Subcutaneous abdominal adipose tissue (tissue), 5 donors: Measurements from ENCODE around the gene SPEN.

Experiments
- H3K27ac ChIP-seq: one replicate; pipeline ENCODE4 v1.7.0; 2013; ENCODE audit warnings: low read depth, mild to moderate bottlenecking, inconsistent platforms, low read length, moderate library complexity
- H3K27me3 ChIP-seq, 5 donors: one replicate each; pipeline ENCODE4 v1.7.0; 2013; ENCODE audit warnings: low read length in 5 of 5, inconsistent platforms in 1 of 5; ENCODE audit not compliant: control insufficient read depth in 5 of 5, insufficient read depth in 4 of 5
- H3K36me3 ChIP-seq, 5 donors: one replicate each; pipeline ENCODE4 v1.7.0; 2013; ENCODE audit warnings: low read length in 5 of 5; ENCODE audit not compliant: control insufficient read depth in 5 of 5, insufficient read depth in 5 of 5
- H3K4me1 ChIP-seq, 5 donors: one replicate each; pipeline ENCODE4 v1.7.0; 2013; ENCODE audit warnings: low read length in 5 of 5, mild to moderate bottlenecking in 3 of 5, moderate library complexity in 1 of 5; ENCODE audit not compliant: control insufficient read depth in 5 of 5, insufficient read depth in 5 of 5
- H3K4me3 ChIP-seq, 5 donors: one replicate each; pipeline ENCODE4 v1.7.0; 2013; ENCODE audit warnings: low read length in 5 of 5, low read depth in 1 of 5
- H3K9ac ChIP-seq, 5 donors: one replicate each; pipeline ENCODE4 v1.7.0; 2013; ENCODE audit warnings: low read length in 5 of 5, mild to moderate bottlenecking in 4 of 5, moderate library complexity in 3 of 5
- H3K9me3 ChIP-seq, 5 donors: one replicate each; pipeline ENCODE4 v1.7.0; 2013; ENCODE audit warnings: low read length in 5 of 5; ENCODE audit not compliant: control insufficient read depth in 5 of 5
- donor health status: healthy.
- donor health status: healthy.
- donor health status: healthy.
- donor health status: healthy.
- donor health status: healthy.

The SPEN gene, protein sequence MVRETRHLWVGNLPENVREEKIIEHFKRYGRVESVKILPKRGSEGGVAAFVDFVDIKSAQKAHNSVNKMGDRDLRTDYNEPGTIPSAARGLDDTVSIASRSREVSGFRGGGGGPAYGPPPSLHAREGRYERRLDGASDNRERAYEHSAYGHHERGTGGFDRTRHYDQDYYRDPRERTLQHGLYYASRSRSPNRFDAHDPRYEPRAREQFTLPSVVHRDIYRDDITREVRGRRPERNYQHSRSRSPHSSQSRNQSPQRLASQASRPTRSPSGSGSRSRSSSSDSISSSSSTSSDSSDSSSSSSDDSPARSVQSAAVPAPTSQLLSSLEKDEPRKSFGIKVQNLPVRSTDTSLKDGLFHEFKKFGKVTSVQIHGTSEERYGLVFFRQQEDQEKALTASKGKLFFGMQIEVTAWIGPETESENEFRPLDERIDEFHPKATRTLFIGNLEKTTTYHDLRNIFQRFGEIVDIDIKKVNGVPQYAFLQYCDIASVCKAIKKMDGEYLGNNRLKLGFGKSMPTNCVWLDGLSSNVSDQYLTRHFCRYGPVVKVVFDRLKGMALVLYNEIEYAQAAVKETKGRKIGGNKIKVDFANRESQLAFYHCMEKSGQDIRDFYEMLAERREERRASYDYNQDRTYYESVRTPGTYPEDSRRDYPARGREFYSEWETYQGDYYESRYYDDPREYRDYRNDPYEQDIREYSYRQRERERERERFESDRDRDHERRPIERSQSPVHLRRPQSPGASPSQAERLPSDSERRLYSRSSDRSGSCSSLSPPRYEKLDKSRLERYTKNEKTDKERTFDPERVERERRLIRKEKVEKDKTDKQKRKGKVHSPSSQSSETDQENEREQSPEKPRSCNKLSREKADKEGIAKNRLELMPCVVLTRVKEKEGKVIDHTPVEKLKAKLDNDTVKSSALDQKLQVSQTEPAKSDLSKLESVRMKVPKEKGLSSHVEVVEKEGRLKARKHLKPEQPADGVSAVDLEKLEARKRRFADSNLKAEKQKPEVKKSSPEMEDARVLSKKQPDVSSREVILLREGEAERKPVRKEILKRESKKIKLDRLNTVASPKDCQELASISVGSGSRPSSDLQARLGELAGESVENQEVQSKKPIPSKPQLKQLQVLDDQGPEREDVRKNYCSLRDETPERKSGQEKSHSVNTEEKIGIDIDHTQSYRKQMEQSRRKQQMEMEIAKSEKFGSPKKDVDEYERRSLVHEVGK (N-terminal part only)

DNA sequence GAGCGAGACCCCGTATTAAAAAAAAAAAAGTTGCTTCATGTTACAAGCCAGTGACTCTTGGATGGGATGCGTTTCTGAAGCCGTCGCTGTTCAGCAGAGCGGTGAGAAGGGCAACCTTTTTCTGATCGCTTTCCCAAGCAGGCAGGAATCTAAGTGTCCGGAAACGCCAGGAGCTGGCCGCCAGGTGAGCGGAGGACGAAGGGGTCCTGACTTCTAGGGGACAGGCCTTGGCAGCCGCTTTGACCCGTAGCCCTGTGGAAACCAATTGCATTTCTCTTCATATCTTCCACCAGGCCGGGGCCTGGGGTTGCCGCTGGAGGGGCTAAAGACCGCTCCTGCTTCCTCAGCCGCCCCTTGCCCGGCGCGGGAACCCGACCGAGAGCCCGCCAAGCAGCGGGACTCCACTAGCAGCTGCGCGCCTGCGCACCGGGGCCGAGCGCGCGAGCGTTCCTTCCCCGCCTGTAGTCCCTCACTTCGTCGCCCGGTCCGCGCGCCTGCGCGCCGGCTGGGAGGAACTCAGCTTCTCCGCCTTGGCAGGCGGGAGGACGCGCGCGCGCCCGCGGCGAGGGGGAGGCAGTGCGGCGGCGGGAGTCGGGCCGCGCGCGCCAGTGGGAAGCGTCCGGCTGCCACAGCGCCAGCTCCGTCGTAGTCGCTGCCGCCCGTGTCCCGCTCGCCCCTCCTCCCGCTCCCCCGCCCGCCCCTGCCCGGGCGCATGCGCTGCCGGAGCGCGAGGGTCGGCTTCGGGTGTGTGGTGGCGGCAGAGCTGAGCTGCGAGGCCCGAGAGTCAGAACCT, at the start of gene SPEN:
Gene SPEN (plus strand): TSS at position 608 of the 793 bp plus-strand sequence. CDS start 361 bp downstream, outside the sequence.
- no peaks in the 10 kb centered on the region for H3K36me3 ChIP-seq
- H3K4me3 ChIP-seq, result peak within 1 kb of the TSS; percentile 83 to 98 (median 95)
- peak within 1 kb of the TSS; percentile 78 to 97 (median 94) for H3K9ac ChIP-seq
- H3K9me3 ChIP-seq, result no peaks in the 10 kb centered on the region
- peak within 1 kb of the TSS; percentile 95 for H3K27ac ChIP-seq
- no peaks in the 10 kb centered on the region for H3K27me3 ChIP-seq
- H3K4me1 ChIP-seq, result peaks cover 2 to 45% (median 44%) of the 10 kb centered on the region in 5 donors

DNA sequence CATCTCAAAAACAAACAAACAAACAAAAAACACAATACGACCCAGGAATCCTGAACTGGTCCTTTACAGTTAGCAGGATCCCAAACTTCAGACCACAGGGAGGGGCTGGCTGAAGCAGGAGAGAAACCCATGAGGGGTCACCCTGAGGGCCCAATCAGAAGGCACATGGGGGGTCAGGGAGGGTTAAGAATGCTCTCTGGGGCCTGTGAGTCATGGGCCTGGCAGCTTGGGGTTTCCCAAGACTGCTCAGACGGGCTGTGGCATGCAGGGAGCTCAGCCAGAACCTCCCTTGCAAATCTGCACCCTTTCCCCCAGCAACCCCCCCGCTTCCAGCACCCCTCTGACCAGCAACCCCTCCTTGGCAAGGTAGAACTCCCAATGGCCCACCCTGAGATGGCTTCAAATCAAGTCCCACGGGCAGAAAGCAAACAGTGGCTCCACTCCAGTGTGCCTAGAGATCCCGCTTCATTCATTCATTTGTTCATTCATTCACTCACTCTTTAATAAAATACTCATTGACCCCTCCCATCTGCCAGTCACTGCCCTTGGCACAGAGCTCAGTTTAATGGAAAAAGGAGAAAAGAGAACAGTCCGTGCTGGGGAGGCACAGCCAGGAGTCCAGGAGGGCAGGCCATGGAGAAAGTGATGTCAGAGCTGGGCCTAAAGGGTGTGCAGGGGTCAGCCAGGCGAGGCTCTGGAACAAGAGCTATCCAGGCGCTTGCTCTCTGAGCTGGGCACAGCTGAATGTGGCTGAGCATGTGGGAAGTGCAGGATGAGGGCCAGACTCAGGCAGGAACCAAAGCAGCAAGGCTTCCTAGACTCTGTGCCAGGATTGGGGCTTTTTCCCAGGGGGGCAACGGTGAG, 48.3 kb upstream of the SPEN start:
- no peaks in the 10 kb centered on the region for H3K27me3 ChIP-seq
- H3K4me3 ChIP-seq, result peak overlapping the region in 1 of 5 donors; percentile 13
- peak overlapping the region; percentile 39 to 83 (median 63) for H3K9ac ChIP-seq
- H3K36me3 ChIP-seq, result no peaks in the 10 kb centered on the region
- H3K27ac ChIP-seq, result peak overlapping the region; percentile 96
- no peaks in the 10 kb centered on the region for H3K9me3 ChIP-seq
- peaks cover 19 to 36% (median 27%) of the 10 kb centered on the region in 5 donors for H3K4me1 ChIP-seq

DNA sequence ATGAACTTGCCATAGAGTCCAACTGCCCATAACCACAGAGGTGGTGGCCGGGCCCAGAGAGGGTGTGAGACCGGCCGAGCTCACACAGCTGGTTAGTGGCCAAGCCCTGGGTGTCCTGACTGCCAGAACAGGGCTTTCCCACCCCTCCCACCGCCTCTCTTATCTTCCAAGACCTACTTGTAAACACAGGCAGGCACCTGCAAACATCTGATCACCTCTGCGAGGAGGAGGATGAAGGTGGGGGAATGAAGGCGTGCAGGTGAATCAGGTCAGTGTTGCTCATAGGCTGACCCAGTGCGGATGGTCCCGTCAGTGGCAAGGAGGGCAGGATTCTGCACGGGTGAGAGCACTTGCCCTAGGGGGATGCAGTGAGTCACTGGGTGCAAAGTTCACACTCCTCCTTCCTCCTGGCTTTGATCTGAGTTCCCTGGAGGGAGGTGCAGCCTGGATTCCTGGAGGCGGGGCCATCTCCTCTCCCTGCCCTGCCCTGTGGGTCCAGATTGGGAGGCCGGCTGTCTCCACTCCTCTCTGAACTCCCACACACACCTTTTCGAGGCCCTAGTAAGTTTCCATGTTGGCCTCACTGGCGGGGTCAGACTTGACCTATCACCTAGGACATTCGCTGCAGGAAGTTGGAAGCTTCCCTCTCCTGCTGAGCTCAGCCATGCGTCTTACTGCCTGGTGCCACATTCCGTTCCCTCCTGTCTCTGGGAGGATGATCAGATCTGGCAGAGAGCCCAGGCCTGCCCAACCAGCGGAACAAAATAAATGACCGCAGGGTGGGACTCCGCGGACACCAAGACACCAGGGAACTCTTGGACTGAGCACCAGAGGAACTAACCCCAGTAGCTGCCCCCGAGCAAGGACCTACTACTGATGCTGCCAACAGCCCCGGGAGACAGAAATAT, 47.3 kb upstream of the SPEN start:
- Histone ChIP-seq H3K36me3 (no peaks in the 10 kb centered on the region), H3K4me1 (peaks cover 19 to 36% (median 27%) of the 10 kb centered on the region in 5 donors), H3K27ac (peak overlapping the region; percentile 96), H3K9me3 (no peaks in the 10 kb centered on the region), H3K27me3 (no peaks in the 10 kb centered on the region), H3K4me3 (peak overlapping the region in 2 of 5 donors; percentile 13 to 16), H3K9ac (peak overlapping the region; percentile 42 to 83 (median 63))

DNA sequence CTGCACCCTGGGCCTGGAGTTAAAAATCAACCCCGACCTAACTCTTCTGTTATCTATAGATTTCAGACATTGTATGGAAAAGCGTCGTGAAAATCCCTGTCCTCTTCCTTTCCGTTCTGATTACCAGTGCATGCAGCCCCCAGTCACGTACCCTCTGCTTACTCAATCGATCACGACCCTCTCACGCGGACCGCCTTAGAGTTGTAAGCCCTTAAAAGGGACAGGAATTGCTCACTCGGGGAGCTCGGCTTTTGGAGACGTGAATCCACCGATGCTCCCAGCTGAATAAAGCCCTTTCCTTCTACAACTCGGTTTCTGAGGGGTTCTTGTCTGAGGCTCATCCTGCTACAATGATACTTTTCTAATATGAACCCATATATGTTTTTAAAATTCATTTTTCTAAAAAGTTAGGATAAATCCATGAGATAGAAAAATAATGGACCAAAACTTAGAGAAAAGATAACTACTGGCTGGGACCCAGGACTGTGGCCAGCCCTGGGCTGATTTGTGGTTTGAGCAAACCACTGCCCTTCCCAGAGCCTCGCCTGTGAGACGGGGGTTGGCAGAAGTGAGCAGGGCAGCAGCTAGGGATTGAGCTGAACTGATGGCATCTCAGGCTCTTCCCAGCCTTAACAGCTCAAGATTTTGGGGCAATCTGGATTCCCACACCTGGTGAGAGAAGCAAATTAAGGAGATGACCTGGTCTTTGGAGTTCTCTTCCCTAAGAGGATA, 45.1 kb upstream of the SPEN start:
- no peaks in the 10 kb centered on the region for H3K9me3 ChIP-seq
- H3K4me1 ChIP-seq, result peaks cover 16 to 30% (median 27%) of the 10 kb centered on the region in 5 donors
- H3K27ac ChIP-seq, result peak overlapping the region; percentile 46

DNA sequence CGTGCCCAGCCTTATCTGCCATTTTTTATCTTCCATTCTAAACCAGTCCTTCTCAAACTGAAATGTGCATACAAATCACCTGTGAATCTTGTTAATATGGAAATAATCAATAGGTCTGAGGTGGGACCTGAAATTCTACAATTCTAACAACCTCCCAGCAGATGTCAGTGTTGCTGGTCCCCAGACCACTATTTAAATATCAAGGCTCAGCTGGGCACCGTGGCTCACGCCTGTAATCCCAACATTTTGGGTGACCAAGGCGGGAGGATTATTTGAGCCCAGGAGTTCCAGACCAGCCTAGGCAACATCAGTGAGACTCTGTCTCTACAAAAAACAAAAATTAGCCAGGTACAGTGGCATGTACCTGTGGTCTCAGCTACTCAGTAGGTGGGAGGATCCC, 44.1 kb upstream of the SPEN start:
- Histone ChIP-seq H3K4me3 (no peak overlapping the region), H3K36me3 (no peaks in the 10 kb centered on the region), H3K4me1 (peaks cover 16 to 26% (median 23%) of the 10 kb centered on the region in 5 donors), H3K27ac (no peak overlapping the region), H3K9me3 (no peaks in the 10 kb centered on the region), H3K27me3 (no peaks in the 10 kb centered on the region), H3K9ac (no peak overlapping the region)

More for the DNA sequence above, 45.1 kb upstream of the SPEN start:
- H3K27me3 ChIP-seq, result no peaks in the 10 kb centered on the region
- no peak overlapping the region for H3K4me3 ChIP-seq
- no peaks in the 10 kb centered on the region for H3K36me3 ChIP-seq
- H3K9ac ChIP-seq, result peak overlapping the region in 1 of 5 donors; percentile 59

DNA sequence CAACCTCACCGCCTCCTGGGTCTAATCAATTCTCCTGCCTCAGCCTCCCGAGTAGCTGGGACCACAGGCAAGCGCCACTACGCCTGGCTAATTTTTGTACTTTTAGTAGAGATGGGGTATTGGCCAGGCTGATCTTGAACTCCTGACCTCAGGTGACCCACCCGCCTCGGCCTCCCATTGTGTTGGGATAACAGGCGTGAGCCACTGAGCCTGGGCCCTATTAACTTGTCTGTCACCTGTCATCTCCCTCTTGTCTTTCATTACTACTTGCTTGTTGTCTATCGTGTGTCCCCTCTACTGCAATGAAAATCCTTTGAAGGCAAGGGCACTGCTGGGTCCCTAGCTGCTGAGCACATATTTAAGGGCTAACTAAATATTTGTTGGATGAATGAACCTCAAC, 43.4 kb upstream of the SPEN start:
- Histone ChIP-seq H3K27ac (no peak overlapping the region), H3K27me3 (no peaks in the 10 kb centered on the region), H3K4me3 (no peak overlapping the region), H3K36me3 (no peaks in the 10 kb centered on the region), H3K9me3 (no peaks in the 10 kb centered on the region), H3K4me1 (peaks cover 14 to 25% (median 23%) of the 10 kb centered on the region in 5 donors), H3K9ac (no peak overlapping the region)

DNA sequence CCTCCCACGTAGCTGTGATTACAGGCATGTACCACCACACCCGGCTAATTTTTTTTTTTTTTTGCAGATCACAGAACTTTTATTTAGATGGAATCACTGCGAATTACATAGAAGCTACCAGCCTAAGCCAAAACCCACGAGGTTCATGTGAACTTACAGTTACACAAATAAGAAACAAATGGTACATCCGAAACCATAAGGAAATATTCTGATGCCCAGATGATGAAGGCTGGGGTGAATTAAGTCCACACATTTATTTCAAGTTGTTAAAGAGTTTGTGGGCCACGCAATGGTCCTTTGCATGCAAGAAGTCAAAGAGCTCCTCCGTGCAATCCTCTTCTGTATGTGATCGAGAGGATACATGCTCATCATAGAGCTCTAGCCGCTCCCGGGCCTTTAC, 40.4 kb upstream of the SPEN start:
- no peak overlapping the region for H3K4me3 ChIP-seq
- H3K4me1 ChIP-seq, result peaks cover 0 to 20% (median 18%) of the 10 kb centered on the region in 5 donors
- H3K27me3 ChIP-seq, result no peaks in the 10 kb centered on the region
- H3K9me3 ChIP-seq, result no peaks in the 10 kb centered on the region
- H3K36me3 ChIP-seq, result no peaks in the 10 kb centered on the region
- no peak overlapping the region for H3K27ac ChIP-seq
- H3K9ac ChIP-seq, result no peak overlapping the region
